ENCODE data around the gene SEMA7A. TPM values are rescaled to one million over a fixed set of nuclear protein-coding genes. Genes with fewer than 3 reads are reported as not detected.
A peak's percentile ranks its signal among the peaks of the same experiment; 100 is the strongest.

SEMA7A gene
- total and polyA plus RNA-seq, 9 of the 15 experiments (the other 6 are each of a cell fraction or from before 2014, with no cell fraction given): 0.04 to 8.2 (median 5.4) TPM; not detected in 1

DNA sequence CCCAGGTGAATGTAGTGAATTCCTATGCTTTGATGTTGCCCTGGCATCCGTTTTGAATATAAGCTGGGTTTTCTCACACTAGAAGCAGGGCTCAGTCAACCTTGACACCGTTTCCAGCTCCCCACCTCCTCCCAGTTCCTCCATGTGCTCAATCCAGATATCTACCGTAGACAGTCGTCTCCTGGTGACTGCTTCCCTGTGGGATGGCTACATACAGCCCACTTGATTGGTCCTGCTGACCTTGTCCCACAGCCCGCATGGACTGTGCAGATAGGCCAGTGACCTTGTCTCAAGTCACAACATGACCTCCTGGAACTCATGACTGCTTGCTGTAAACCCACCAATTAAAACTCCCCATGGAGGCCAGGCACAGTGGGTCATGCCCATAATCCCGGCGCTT, 8.1 kb downstream of the SEMA7A start (continued):
- no peak for TF ChIP-seq PHF20 (IDR thresholded peaks at IDR 0.05; ENCODE audit: partially characterized antibody)
- no peak for TF ChIP-seq ZNF274 (IDR thresholded peaks at IDR 0.05; ENCODE audit: borderline replicate concordance, low read depth, low read length)
- TF ChIP-seq PML (IDR thresholded peaks at IDR 0.05; ENCODE audit: low read length): no peak
- TF ChIP-seq ELF1 (tag; IDR thresholded peaks at IDR 0.05): no peak
- no peak for TF ChIP-seq RAD21 (CRISPR knock-in tag; conservative IDR thresholded peaks at IDR 0.05 in 1 of 2, IDR thresholded peaks at IDR 0.05 in 1 of 2)
- TF ChIP-seq, protein P1, sequence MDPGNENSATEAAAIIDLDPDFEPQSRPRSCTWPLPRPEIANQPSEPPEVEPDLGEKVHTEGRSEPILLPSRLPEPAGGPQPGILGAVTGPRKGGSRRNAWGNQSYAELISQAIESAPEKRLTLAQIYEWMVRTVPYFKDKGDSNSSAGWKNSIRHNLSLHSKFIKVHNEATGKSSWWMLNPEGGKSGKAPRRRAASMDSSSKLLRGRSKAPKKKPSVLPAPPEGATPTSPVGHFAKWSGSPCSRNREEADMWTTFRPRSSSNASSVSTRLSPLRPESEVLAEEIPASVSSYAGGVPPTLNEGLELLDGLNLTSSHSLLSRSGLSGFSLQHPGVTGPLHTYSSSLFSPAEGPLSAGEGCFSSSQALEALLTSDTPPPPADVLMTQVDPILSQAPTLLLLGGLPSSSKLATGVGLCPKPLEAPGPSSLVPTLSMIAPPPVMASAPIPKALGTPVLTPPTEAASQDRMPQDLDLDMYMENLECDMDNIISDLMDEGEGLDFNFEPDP (CRISPR knock-in tag; IDR thresholded peaks at IDR 0.05): no peak
- no peak for TF ChIP-seq HMG20A (CRISPR knock-in tag; conservative IDR thresholded peaks at IDR 0.05)
- TF ChIP-seq CEBPG (CRISPR knock-in tag; IDR thresholded peaks at IDR 0.05): no peak
- TF ChIP-seq CEBPG (tag; conservative IDR thresholded peaks at IDR 0.05 in 1 of 2, IDR thresholded peaks at IDR 0.05 in 1 of 2): no peak
- TF ChIP-seq HNRNPK (IDR thresholded peaks at IDR 0.05; ENCODE audit: low read depth, low read length, poor library complexity, severe bottlenecking): no peak
- TF ChIP-seq CHD4 (IDR thresholded peaks at IDR 0.05; ENCODE audit: insufficient read depth, insufficient replicate concordance, low read depth, low read length, poor library complexity, severe bottlenecking): no peak
- TF ChIP-seq ARID1B (IDR thresholded peaks at IDR 0.05): peak; percentile 74
- TF ChIP-seq ZNF384 (IDR thresholded peaks at IDR 0.05; ENCODE audit: low read depth, low read length): no peak
- TF ChIP-seq HIVEP1 (CRISPR knock-in tag; IDR thresholded peaks at IDR 0.05): no peak
- TF ChIP-seq XRCC3 (IDR thresholded peaks at IDR 0.05): no peak
- TF ChIP-seq, protein P2, sequence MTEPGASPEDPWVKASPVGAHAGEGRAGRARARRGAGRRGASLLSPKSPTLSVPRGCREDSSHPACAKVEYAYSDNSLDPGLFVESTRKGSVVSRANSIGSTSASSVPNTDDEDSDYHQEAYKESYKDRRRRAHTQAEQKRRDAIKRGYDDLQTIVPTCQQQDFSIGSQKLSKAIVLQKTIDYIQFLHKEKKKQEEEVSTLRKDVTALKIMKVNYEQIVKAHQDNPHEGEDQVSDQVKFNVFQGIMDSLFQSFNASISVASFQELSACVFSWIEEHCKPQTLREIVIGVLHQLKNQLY (CRISPR knock-in tag; conservative IDR thresholded peaks at IDR 0.05): no peak
- TF ChIP-seq ELF2 (CRISPR knock-in tag; IDR thresholded peaks at IDR 0.05): no peak
- no peak for TF ChIP-seq ZNF398 (CRISPR knock-in tag; IDR thresholded peaks at IDR 0.05)
- peak; percentile 74 for TF ChIP-seq MAX (CRISPR knock-in tag; IDR thresholded peaks at IDR 0.05)
- TF ChIP-seq ZNF41 (CRISPR knock-in tag; conservative IDR thresholded peaks at IDR 0.05): no peak
- TF ChIP-seq, protein P3, sequence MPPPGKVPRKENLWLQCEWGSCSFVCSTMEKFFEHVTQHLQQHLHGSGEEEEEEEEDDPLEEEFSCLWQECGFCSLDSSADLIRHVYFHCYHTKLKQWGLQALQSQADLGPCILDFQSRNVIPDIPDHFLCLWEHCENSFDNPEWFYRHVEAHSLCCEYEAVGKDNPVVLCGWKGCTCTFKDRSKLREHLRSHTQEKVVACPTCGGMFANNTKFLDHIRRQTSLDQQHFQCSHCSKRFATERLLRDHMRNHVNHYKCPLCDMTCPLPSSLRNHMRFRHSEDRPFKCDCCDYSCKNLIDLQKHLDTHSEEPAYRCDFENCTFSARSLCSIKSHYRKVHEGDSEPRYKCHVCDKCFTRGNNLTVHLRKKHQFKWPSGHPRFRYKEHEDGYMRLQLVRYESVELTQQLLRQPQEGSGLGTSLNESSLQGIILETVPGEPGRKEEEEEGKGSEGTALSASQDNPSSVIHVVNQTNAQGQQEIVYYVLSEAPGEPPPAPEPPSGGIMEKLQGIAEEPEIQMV (tag; conservative IDR thresholded peaks at IDR 0.05; ENCODE audit: low read depth): no peak
- TF ChIP-seq NR3C1 (CRISPR knock-in tag; IDR thresholded peaks at IDR 0.05): no peak
- peak in 1 of 2 experiments; percentile 63; a peak in 1 of 4 replicates for TF ChIP-seq FOXK2 (conservative IDR thresholded peaks at IDR 0.05 in 1 of 2, IDR thresholded peaks at IDR 0.05 in 1 of 2; ENCODE audit: low read depth in 2 of 2)
- TF ChIP-seq ZNF408 (CRISPR knock-in tag; IDR thresholded peaks at IDR 0.05; ENCODE audit: low read depth): no peak

Data from K562 (cell line).